K562 (cell line): ENCODE results near the gene OR2V2. TPM values are rescaled to one million over a fixed set of nuclear protein-coding genes. Genes with fewer than 3 reads are reported as not detected.

ENCODE experiments used
- ATAC-seq: fragments of 200-7000 bp; cut with Tn5 transposase; 3 replicates; pipeline ENCODE4 v1.9.1; 2020; ENCODE audit warnings: moderate library complexity
- BruUV-seq: library from RNA; stranded (reverse); fragments of 400-500 nt; replicated peaks from 2 replicates; lab custom pipeline; 2021; lab: Mats Ljungman, UMichigan
- CTCF ChIA-PET: fragments of 300-600 bp; formaldehyde crosslinking; extraction: SDS; loops from one replicate; lab custom pipeline; 2021; ENCODE audit warnings: low intra/inter-chr PET ratio; lab: Yijun Ruan, JAX
- POLR2A ChIA-PET: fragments of 300-600, 350-650 bp; sonication (Branson Sonifier 250); formaldehyde crosslinking; extraction: SDS; loops from one replicate; lab custom pipeline; 2021; ENCODE audit warnings: antibody characterized with exemption, inconsistent platforms; lab: Yijun Ruan, JAX
- DNase-seq, 4 experiments: peaks; one replicate each; pipeline versions ENCODE4 v3.0.0 to v3.0.0-alpha.2; 2011 to 2018; ENCODE audit warnings: low spot score in 3 of 4, mixed read lengths in 3 of 4; ENCODE audit errors: extremely low read depth in 1 of 4
- FAIRE-seq: peaks from 2 replicates; lab custom pipeline; 2011; peaks lifted over from hg19 to GRCh38; lab: Jason Lieb, UNC
- H2AFZ ChIP-seq: 2 replicates; pipeline ENCODE4 v1.6.0; 2011; ENCODE audit warnings: low read depth, low read length, control low read depth, inconsistent platforms
- H3K27ac ChIP-seq: fragments of 200-600 bp; 3 replicates; pipeline ENCODE4 v1.8.0; 2011; ENCODE audit warnings: low read depth, mild to moderate bottlenecking, control low read depth, inconsistent platforms, low read length, moderate library complexity, mixed read lengths; ENCODE audit errors: extremely low read depth
- H3K27me3 ChIP-seq, 2 experiments: fragments of 300-600 bp in 1 of 2; 2 replicates in 1 of 2; 3 replicates in 1 of 2; pipeline versions ENCODE4 v1.6.0 to v1.8.0; 2011; ENCODE audit warnings: inconsistent platforms in 2 of 2, low read length in 2 of 2, mild to moderate bottlenecking in 1 of 2, mixed read lengths in 1 of 2, moderate library complexity in 1 of 2; ENCODE audit not compliant: control insufficient read depth in 2 of 2, insufficient read depth in 2 of 2
- H3K36me3 ChIP-seq: fragments of 300-600 bp; 3 replicates; pipeline ENCODE4 v1.8.0; 2011; ENCODE audit warnings: mild to moderate bottlenecking, low read length, inconsistent platforms; ENCODE audit not compliant: control insufficient read depth, insufficient read depth
- H3K4me1 ChIP-seq, 2 experiments: fragments of 200-600 bp in 1 of 2; replicated peaks in 1 of 2; 2 replicates in 1 of 2; 3 replicates in 1 of 2; pipeline versions ENCODE4 v1.5.1 to v1.8.0; 2011; ENCODE audit warnings: inconsistent platforms in 2 of 2, low read length in 2 of 2, mild to moderate bottlenecking in 1 of 2, mixed read lengths in 1 of 2, moderate library complexity in 1 of 2; ENCODE audit not compliant: control insufficient read depth in 2 of 2, insufficient read depth in 2 of 2
- H3K4me2 ChIP-seq: 2 replicates; pipeline ENCODE4 v1.6.1; 2011; ENCODE audit warnings: low read length, control low read depth, inconsistent platforms, mixed read lengths; ENCODE audit not compliant: insufficient read depth
- H3K4me3 ChIP-seq: fragments of 200-600 bp; sonication (generic), shearing (Covaris generic); 2 replicates; pipeline ENCODE4 v1.5.1; 2016; ENCODE audit warnings: control low read depth, inconsistent platforms
- H3K79me2 ChIP-seq: fragments of 200-600 bp; 3 replicates; pipeline ENCODE4 v1.8.0; 2011; ENCODE audit warnings: low read length, inconsistent platforms; ENCODE audit not compliant: control insufficient read depth, insufficient read depth
- H3K9ac ChIP-seq, 2 experiments: 2 replicates each; pipeline versions ENCODE4 v1.6.0 to v1.6.1; 2011; ENCODE audit warnings: low read depth in 2 of 2, low read length in 2 of 2, control low read depth in 1 of 2, inconsistent platforms in 1 of 2, mild to moderate bottlenecking in 1 of 2, mixed read lengths in 1 of 2; ENCODE audit not compliant: insufficient read depth in 1 of 2
- H3K9me1 ChIP-seq: one replicate; pipeline ENCODE4 v1.6.0; 2011; ENCODE audit warnings: inconsistent platforms, mild to moderate bottlenecking, low read length, moderate library complexity; ENCODE audit not compliant: control insufficient read depth, insufficient read depth
- H3K9me3 ChIP-seq: replicated peaks from 2 replicates; pipeline ENCODE4 v1.5.1; 2011; ENCODE audit warnings: low read depth, low read length, inconsistent platforms; ENCODE audit not compliant: control insufficient read depth, insufficient read depth
- H4K20me1 ChIP-seq: replicated peaks from 2 replicates; pipeline ENCODE4 v1.6.1; 2011; ENCODE audit warnings: low read length, inconsistent platforms, mixed read lengths; ENCODE audit not compliant: control insufficient read depth, insufficient read depth
- CBX3 ChIP-seq, 2 experiments: IDR thresholded peaks; 1 replicate in 1 of 2; 2 replicates in 1 of 2; pipeline ENCODE4 v1.6.1; 2012; ENCODE audit warnings: inconsistent platforms in 2 of 2, low read length in 2 of 2, borderline replicate concordance in 1 of 2, control low read depth in 1 of 2
- MEF2D ChIP-seq: conservative IDR thresholded peaks from 2 replicates; pipeline ENCODE4 v1.6.1; 2016; ENCODE audit warnings: low read depth, missing genetic modification characterization, missing compliant biosample characterization
- RBM25 ChIP-seq: fragments of 200-400 bp; formaldehyde crosslinking; IDR thresholded peaks from 2 replicates; pipeline ENCODE4 v1.6.1; 2018; ENCODE audit warnings: low read length, low read depth, moderate library complexity; ENCODE audit not compliant: severe bottlenecking
- WHSC1 ChIP-seq: IDR thresholded peaks from one replicate; pipeline ENCODE4 v1.6.1; 2012; ENCODE audit warnings: low read length, control low read depth, inconsistent platforms
- ZNF354B ChIP-seq: fragments of 250-450 bp; sonication (Bioruptor Pico); IDR thresholded peaks from 2 replicates; pipeline ENCODE4 v1.4.0; 2020
- ZNF507 ChIP-seq: conservative IDR thresholded peaks from 2 replicates; pipeline ENCODE4 v1.6.1; 2017; ENCODE audit warnings: missing genetic modification characterization, missing compliant biosample characterization
- WGBS: fragments of 100-300 bp; shearing (Covaris generic); methylation state at CpG from one replicate; pipeline ENCODE4 v1.1.6; 2016; ENCODE audit warnings: low coverage, mixed read lengths; ENCODE audit not compliant: insufficient coverage; ENCODE audit errors: missing lambda C conversion rate; 5-methylcytosine and 5-hydroxymethylcytosine counted together
- in situ Hi-C: fragments of 300-500 bp; cut with MboI; formaldehyde crosslinking; loops from 4 replicates; pipeline ENCODE4 v1.15.0; 2018; ENCODE audit warnings: inconsistent platforms, mixed read lengths
- intact Hi-C: fragments of 100-400 bp; cut with micrococcal nuclease; formaldehyde crosslinking; loops from 2 replicates; pipeline ENCODE4 v1.14.2; 2022
- polyA plus RNA-seq, 8 experiments: library from polyadenylated mRNA; depleted of rRNA in 4 of 8; stranded (reverse) in 5 of 8; unstranded in 3 of 8; fragments of >200 nt; fragmentation: Nextera tagmentation in 2 of 8; fragmentation: Illumina TruSeq in 1 of 8; extraction: Ambion mirVana in 2 of 8; extraction: Trizol in 1 of 8; gene quantifications; 2 replicates each; pipeline versions ENCODE4 v1.2.1 to v1.2.3, GENCODE V29; 2011 to 2014; ENCODE audit warnings: inconsistent platforms in 1 of 8, missing spikeins in 1 of 8
- total RNA-seq, 7 experiments: library from RNA; depleted of rRNA in 6 of 7; stranded (reverse); fragments of >200 nt in 6 of 7; fragmentation: Illumina TruSeq in 2 of 7; extraction: Trizol in 2 of 7; gene quantifications; 2 replicates each; pipeline versions ENCODE4 v1.2.1 to v1.2.3, GENCODE V29; 2011 to 2021; ENCODE audit warnings: low replicate concordance in 1 of 7
- TF ChIP-seq, protein P1 (sequence below): fragments of 450-650 bp; IDR thresholded peaks from 2 replicates; pipeline ENCODE4 v1.6.1; 2018; ENCODE audit warnings: mild to moderate bottlenecking, low read depth; ENCODE audit not compliant: partially characterized antibody
- TF ChIP-seq, protein P2 (sequence below): sonication (generic); formaldehyde crosslinking; IDR thresholded peaks from 2 replicates; pipeline ENCODE4 v1.8.0; 2023; ENCODE audit warnings: mild to moderate bottlenecking, missing genetic modification reagents

OR2V2 gene
- total and polyA plus RNA-seq, 9 of the 15 experiments (the other 6 are each of a cell fraction or from before 2014, with no cell fraction given) = 0.01 TPM; not detected in 8

DNA sequence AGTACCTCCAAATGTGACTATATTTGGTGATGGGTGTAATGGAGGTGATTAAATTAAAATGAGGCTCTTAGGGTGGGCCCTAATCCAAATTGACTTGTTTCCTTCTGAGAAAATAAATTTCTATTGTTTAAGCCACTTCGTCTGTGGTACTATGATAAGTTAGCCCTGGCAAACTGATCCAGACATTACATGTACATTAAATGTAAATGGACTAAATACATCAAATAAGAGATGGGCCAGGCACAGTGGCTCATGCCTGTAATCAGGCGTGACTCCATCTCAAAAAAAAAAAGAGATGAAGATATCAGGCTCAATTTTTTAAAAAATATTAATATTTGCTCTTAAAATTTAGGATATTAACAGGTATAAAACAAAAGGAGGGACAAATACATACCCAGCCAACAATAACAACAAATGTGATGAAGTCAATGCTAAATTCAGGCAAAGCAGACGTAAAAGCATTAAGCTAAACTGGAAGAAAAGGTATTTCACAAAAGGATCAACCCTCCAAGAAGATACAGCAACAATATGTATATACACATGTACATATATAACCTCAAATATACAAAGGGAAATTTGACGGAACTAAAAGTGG is 10.9 kb upstream of the OR2V2 start:
- Histone ChIP-seq H3K4me2 (no peak overlapping the region), H3K4me1 (peaks cover 7 to 19% of the 10 kb centered on the region in 2 experiments; a peak in 4 of 5 replicates), H4K20me1 (no peaks in the 10 kb centered on the region), H3K9ac (no peak overlapping the region), H3K27ac (no peak overlapping the region), H2AFZ (no peak overlapping the region), H3K27me3 (no peaks in the 10 kb centered on the region), H3K9me1 (no peaks in the 10 kb centered on the region), H3K4me3 (no peak overlapping the region), H3K79me2 (no peaks in the 10 kb centered on the region), H3K36me3 (no peaks in the 10 kb centered on the region), H3K9me3 (peaks cover 6% of the 10 kb centered on the region; the same call in 1 of the 2 replicates)
- no TSS peak for BruUV-seq
- intact Hi-C loops (no loop called here), in situ Hi-C loops (loop anchor here (10.0 kb wide), 1 partner anchor 192 kb away; no protein-coding TSS in a partner anchor)
- ATAC-seq (no peak), DNase-seq (no peak), FAIRE-seq (no peak)
- WGBS = 70% methylated on average over 4 of the region's 4 CpGs
- CTCF ChIA-PET = interaction anchor here (0.7 kb wide), 1 partner anchor 42 kb away, joined by 3 read pairs; no protein-coding TSS in a partner anchor
- POLR2A ChIA-PET = interaction anchor here (1.2 kb wide), 1 partner anchor 23 kb away, joined by 3 read pairs; no protein-coding TSS in a partner anchor
- no peak for TF ChIP-seq MEF2D
- TF ChIP-seq, protein P1, sequence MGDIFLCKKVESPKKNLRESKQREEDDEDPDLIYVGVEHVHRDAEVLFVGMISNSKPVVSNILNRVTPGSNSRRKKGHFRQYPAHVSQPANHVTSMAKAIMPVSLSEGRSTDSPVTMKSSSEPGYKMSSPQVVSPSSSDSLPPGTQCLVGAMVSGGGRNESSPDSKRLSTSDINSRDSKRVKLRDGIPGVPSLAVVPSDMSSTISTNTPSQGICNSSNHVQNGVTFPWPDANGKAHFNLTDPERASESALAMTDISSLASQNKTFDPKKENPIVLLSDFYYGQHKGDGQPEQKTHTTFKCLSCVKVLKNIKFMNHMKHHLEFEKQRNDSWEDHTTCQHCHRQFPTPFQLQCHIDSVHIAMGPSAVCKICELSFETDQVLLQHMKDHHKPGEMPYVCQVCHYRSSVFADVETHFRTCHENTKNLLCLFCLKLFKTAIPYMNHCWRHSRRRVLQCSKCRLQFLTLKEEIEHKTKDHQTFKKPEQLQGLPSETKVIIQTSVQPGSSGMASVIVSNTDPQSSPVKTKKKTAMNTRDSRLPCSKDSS = peak; percentile 13
- TF ChIP-seq ZNF354B (CRISPR knock-in tag) = peak; percentile 91
- TF ChIP-seq WHSC1 = no peak
- TF ChIP-seq CBX3 (IDR thresholded peaks at IDR 0.05; ENCODE audit: borderline replicate concordance in 1 of 2, low read length in 2 of 2) = peak in 1 of 2 experiments; percentile 79; a peak in 1 of 3 replicates
- peak; percentile 62 for TF ChIP-seq RBM25
- TF ChIP-seq ZNF507 = peak; percentile 99
- TF ChIP-seq, protein P2, sequence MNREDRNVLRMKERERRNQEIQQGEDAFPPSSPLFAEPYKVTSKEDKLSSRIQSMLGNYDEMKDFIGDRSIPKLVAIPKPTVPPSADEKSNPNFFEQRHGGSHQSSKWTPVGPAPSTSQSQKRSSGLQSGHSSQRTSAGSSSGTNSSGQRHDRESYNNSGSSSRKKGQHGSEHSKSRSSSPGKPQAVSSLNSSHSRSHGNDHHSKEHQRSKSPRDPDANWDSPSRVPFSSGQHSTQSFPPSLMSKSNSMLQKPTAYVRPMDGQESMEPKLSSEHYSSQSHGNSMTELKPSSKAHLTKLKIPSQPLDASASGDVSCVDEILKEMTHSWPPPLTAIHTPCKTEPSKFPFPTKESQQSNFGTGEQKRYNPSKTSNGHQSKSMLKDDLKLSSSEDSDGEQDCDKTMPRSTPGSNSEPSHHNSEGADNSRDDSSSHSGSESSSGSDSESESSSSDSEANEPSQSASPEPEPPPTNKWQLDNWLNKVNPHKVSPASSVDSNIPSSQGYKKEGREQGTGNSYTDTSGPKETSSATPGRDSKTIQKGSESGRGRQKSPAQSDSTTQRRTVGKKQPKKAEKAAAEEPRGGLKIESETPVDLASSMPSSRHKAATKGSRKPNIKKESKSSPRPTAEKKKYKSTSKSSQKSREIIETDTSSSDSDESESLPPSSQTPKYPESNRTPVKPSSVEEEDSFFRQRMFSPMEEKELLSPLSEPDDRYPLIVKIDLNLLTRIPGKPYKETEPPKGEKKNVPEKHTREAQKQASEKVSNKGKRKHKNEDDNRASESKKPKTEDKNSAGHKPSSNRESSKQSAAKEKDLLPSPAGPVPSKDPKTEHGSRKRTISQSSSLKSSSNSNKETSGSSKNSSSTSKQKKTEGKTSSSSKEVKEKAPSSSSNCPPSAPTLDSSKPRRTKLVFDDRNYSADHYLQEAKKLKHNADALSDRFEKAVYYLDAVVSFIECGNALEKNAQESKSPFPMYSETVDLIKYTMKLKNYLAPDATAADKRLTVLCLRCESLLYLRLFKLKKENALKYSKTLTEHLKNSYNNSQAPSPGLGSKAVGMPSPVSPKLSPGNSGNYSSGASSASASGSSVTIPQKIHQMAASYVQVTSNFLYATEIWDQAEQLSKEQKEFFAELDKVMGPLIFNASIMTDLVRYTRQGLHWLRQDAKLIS (CRISPR knock-in tag) = no peak
